ENCODE results near the gene ZNF883.
A peak's percentile ranks its signal among the peaks of the same experiment; 100 is the strongest.
"Not testable (repeated sequence)": the region's sequence is repeated elsewhere in the genome, so short reads cannot be mapped to it uniquely, and the experiment has no call there.

ZNF883 gene

GRCh38 chr9:113011911-113012381, at the start of gene ZNF883:
Gene ZNF883 (minus strand): TSS chr9:113012192.
- no peak for FAIRE-seq

- not testable (repeated sequence) for FAIRE-seq
Measured at GRCh38 chr9:113061072-113061850, 49.3 kb upstream of the ZNF883 start.

- FAIRE-seq: not testable (repeated sequence)
Measured at GRCh38 chr9:113059581-113060284, 47.7 kb upstream of the ZNF883 start.

GRCh38 chr9:113057193-113057592, 45.2 kb upstream of the ZNF883 start:
- no peak for FAIRE-seq

GRCh38 chr9:113056191-113057106, 44.5 kb upstream of the ZNF883 start, which contains the start of gene ZFP37:
Gene ZFP37 (minus strand): TSS chr9:113056724. CDS start chr9:113056688, 36 bp downstream.
- FAIRE-seq: peak; percentile 96

GRCh38 chr9:113042884-113043657, 31.1 kb upstream of the ZNF883 start:
- no peak for FAIRE-seq

- no peak for FAIRE-seq
Measured at GRCh38 chr9:113026200-113026599, 14.2 kb upstream of the ZNF883 start.

GRCh38 chr9:113018247-113018646, 6.3 kb upstream of the ZNF883 start:
- FAIRE-seq: no peak

GRCh38 chr9:113012492-113012891, 500 bp upstream of the ZNF883 start:
- FAIRE-seq: no peak

GRCh38 chr9:113005777-113006176, 6.2 kb downstream of the ZNF883 start:
- no peak for FAIRE-seq

GRCh38 chr9:112997236-112997941, 14.6 kb downstream of the ZNF883 start:
- FAIRE-seq: no peak

GRCh38 chr9:112971415-112971814, 40.6 kb downstream of the ZNF883 start:
- no peak for FAIRE-seq

GRCh38 chr9:112970939-112971338, 41.1 kb downstream of the ZNF883 start:
- FAIRE-seq: no peak

- FAIRE-seq: no peak
Measured at GRCh38 chr9:112969730-112970129, 42.3 kb downstream of the ZNF883 start.

GRCh38 chr9:112955550-112955949, 56.4 kb downstream of the ZNF883 start:
- no peak for FAIRE-seq

- no peak for FAIRE-seq
Measured at GRCh38 chr9:112945620-112946208, 66.3 kb downstream of the ZNF883 start.

- FAIRE-seq: no peak
Measured at GRCh38 chr9:112939418-112939817, 72.6 kb downstream of the ZNF883 start.

- no peak for FAIRE-seq
Measured at GRCh38 chr9:112933696-112934095, 78.3 kb downstream of the ZNF883 start.

- no peak for FAIRE-seq
Measured at GRCh38 chr9:112925058-112925641, 86.8 kb downstream of the ZNF883 start.

- no peak for FAIRE-seq
Measured at GRCh38 chr9:112921549-112921948, 90.4 kb downstream of the ZNF883 start.

- no peak for FAIRE-seq
Measured at GRCh38 chr9:112917987-112918362, 94.0 kb downstream of the ZNF883 start.

All from G401.6 (cell line).